Heart left ventricle (tissue), 16 donors: Measurements from ENCODE around the gene C15orf39. TPM values are rescaled to one million over a fixed set of nuclear protein-coding genes. Genes with fewer than 3 reads are reported as not detected.

Experiments used
- ATAC-seq, 4 donors: fragments of 200-7000 bp; cut with Tn5 transposase; one replicate each; pipeline ENCODE4 v1.9.1; 2020 to 2022; ENCODE audit warnings: moderate library complexity in 4 of 4, mild to moderate bottlenecking in 3 of 4, moderate number of reproducible peaks in 1 of 4
- DNase-seq, 5 donors: peaks; one replicate each; pipeline ENCODE4 v3.0.0-alpha.2; 2020
- H3K27ac ChIP-seq, 12 donors: fragments of 200-600 bp; sonication (generic) in 4 of 12; one replicate each; pipeline versions ENCODE4 v1.5.0 to v1.8.0; 2016 to 2022; ENCODE audit warnings: mild to moderate bottlenecking in 2 of 12
- H3K27me3 ChIP-seq, 9 donors: fragments of 200-600 bp; sonication (generic) in 2 of 9; one replicate each; pipeline versions ENCODE4 v1.5.1 to v1.8.0; 2016 to 2022; ENCODE audit warnings: mild to moderate bottlenecking in 3 of 9
- H3K36me3 ChIP-seq, 9 donors: fragments of 200-600 bp; sonication (generic) in 2 of 9; one replicate each; pipeline versions ENCODE4 v1.5.0 to v1.8.0; 2018 to 2022; ENCODE audit warnings: mild to moderate bottlenecking in 2 of 9
- H3K4me1 ChIP-seq, 12 donors: fragments of 200-600 bp; sonication (generic) in 4 of 12; one replicate each; pipeline versions ENCODE4 v1.5.0 to v1.8.0; 2016 to 2022; ENCODE audit warnings: mild to moderate bottlenecking in 3 of 12
- H3K4me3 ChIP-seq, 12 donors: fragments of 200-600 bp; sonication (generic) in 4 of 12; one replicate each; pipeline versions ENCODE4 v1.5.0 to v1.8.0; 2017 to 2022; ENCODE audit warnings: mild to moderate bottlenecking in 9 of 12, moderate library complexity in 4 of 12
- H3K9me3 ChIP-seq, 12 donors: fragments of 200-600 bp; sonication (generic) in 4 of 12; one replicate each; pipeline versions ENCODE4 v1.5.0 to v1.8.0; 2016 to 2022; ENCODE audit warnings: mild to moderate bottlenecking in 1 of 12
- CTCF ChIP-seq, 12 donors: fragments of 200-600 bp; sonication (generic) in 4 of 12; IDR thresholded peaks; one replicate each; pipeline versions ENCODE4 v1.5.0 to v1.8.0; 2018 to 2022; ENCODE audit warnings: antibody characterized with exemption in 12 of 12, mild to moderate bottlenecking in 5 of 12
- POLR2A ChIP-seq, 2 donors: fragments of 450-650 bp; IDR thresholded peaks; one replicate each; pipeline ENCODE4 v1.6.1; 2017; ENCODE audit warnings: antibody characterized with exemption in 2 of 2, mild to moderate bottlenecking in 2 of 2, moderate library complexity in 2 of 2
- WGBS, 4 donors: extraction: QIAGEN DNeasy Blood & Tissue Kit in 2 of 4; methylation state at CpG; one replicate each; pipeline versions ENCODE4 v1.1.5 to v1.1.7; 2013 to 2018; 5-methylcytosine and 5-hydroxymethylcytosine counted together
- intact Hi-C, 10 donors: fragments of 100-400 bp; cut with DNase I; formaldehyde crosslinking; loops; one replicate each; pipeline versions ENCODE4 v1.11.1 to v1.14.2; 2022
- polyA plus RNA-seq, 2 donors: library from polyadenylated mRNA; stranded (reverse); fragments of 200-250 nt; gene quantifications; one replicate each; pipeline ENCODE4 v1.2.3, GENCODE V29; 2013
- total RNA-seq, 9 donors: library from RNA; depleted of rRNA in 2 of 9; stranded (reverse); fragments of >200 nt in 2 of 9; fragmentation: NEBNext Ultra II Directional in 3 of 9; extraction: Animal tissue kit (Norgen Biotek cat#: 25700) in 3 of 9; gene quantifications; one replicate each; pipeline versions ENCODE4 v1.1.0 to v1.2.4, GENCODE V29; 2016 to 2023
- donor health status: ischemic (EF 13 %, LVEDD 7.1; RV severe dilation, severe dysfunction).
- donor health status: healthy with polysubstance abuse.
- donor health status: DM: no; HTN: yes; CAD: no.
- donor health status: DM: no; HTN: no; CAD: no.
- donor health status: ischemic (EF 25% LVEDD 6.9; RV normal size, moderate dysfunction).
- donor health status: ischemic (EF 25% LVEDD 5.7; RV mildly dilated, moderate dysfunction).
- donor health status: healthy.
- donor health status: DM: yes; HTN: yes; CAD: no.
- donor health status: ischemic (EF 35%, LVEDD 5.7; RV mildly dilated, moderate dysfunction).
- donor health status: nonischemic (EF 11% LVEDD 7.7; RV severe dilation, severe dysfunction).
- donor health status: DM: yes; HTN: yes; CAD: no.
- donor health status: PGD.
- donor health status: ischemic (EF 29% LVEDD 5.4; RV normal size, mild dysfunction).
- donor health status: nonischemic (EF 23%, LVEDD 6.1; RV moderate dilation, normal function).

C15orf39 gene
- total and polyA plus RNA-seq, 11 donors: 6.5 to 26.1 (median 13.6) TPM

- Histone ChIP-seq H3K36me3 (no peaks in the 10 kb centered on the region), H3K4me3 (no peak overlapping the region), H3K27me3 (peaks cover 0 to 11% (median 0%) of the 10 kb centered on the region in 9 donors), H3K4me1 (peaks cover 0 to 8% (median 0%) of the 10 kb centered on the region in 12 donors), H3K27ac (no peak overlapping the region), H3K9me3 (no peaks in the 10 kb centered on the region)
- TF ChIP-seq POLR2A (IDR thresholded peaks at IDR 0.05): no peak
- TF ChIP-seq CTCF (IDR thresholded peaks at IDR 0.05): no peak
- no peak for ATAC-seq
- DNase-seq: no peak
- intact Hi-C loops: loop anchor here in 4 of 10 donors (10.0 kb wide), 2 partner anchors 80 to 90 kb away; no protein-coding TSS in a partner anchor
- WGBS, 4 donors: 86 to 100% (median 91%) methylated on average over 2 to 5 of the region's 5 CpGs
Measured at GRCh38 chr15:75234191-75234810, 32.6 kb downstream of the C15orf39 start.

GRCh38 chr15:75235051-75235673 is 33.5 kb downstream of the C15orf39 start:
- Histone ChIP-seq H3K27ac (no peak overlapping the region), H3K27me3 (peaks cover 0 to 11% (median 0%) of the 10 kb centered on the region in 9 donors), H3K36me3 (no peaks in the 10 kb centered on the region), H3K9me3 (no peaks in the 10 kb centered on the region), H3K4me1 (peaks cover 0 to 8% (median 0%) of the 10 kb centered on the region in 12 donors), H3K4me3 (no peak overlapping the region)
- ATAC-seq (no peak), DNase-seq (no peak)
- intact Hi-C loops: loop anchor here in 4 of 10 donors (10.0 kb wide), 2 partner anchors 80 to 90 kb away; no protein-coding TSS in a partner anchor
- WGBS, 4 donors: 82 to 88% (median 84%) methylated on average over 9 to 10 of the region's 10 CpGs
- TF ChIP-seq POLR2A (IDR thresholded peaks at IDR 0.05) (no peak), CTCF (IDR thresholded peaks at IDR 0.05) (no peak)

- WGBS, 4 donors: 71 to 82% (median 80%) methylated on average over 9 to 11 of the region's 11 CpGs
- peak; percentile 67 to 93 (median 82) for ATAC-seq
- Histone ChIP-seq H3K27me3 (peaks cover 0 to 11% (median 0%) of the 10 kb centered on the region in 9 donors), H3K9me3 (no peaks in the 10 kb centered on the region), H3K4me1 (peaks cover 0 to under 1% (median 0%) of the 10 kb centered on the region in 12 donors), H3K27ac (no peak overlapping the region), H3K36me3 (no peaks in the 10 kb centered on the region), H3K4me3 (no peak overlapping the region)
- intact Hi-C loops: loop anchor here in 4 of 10 donors (10.0 kb wide), 2 partner anchors 79 to 89 kb away; no protein-coding TSS in a partner anchor
- no peak for TF ChIP-seq CTCF (IDR thresholded peaks at IDR 0.05)
- no peak for TF ChIP-seq POLR2A (IDR thresholded peaks at IDR 0.05)
- DNase-seq: peak in 3 of 5 donors; percentile 20 to 60 (median 51)
Measured at GRCh38 chr15:75235760-75236729, 34.4 kb downstream of the C15orf39 start.
